Testis (tissue), 3 donors: ENCODE results near the gene TFEB. TPM values are rescaled to one million over a fixed set of nuclear protein-coding genes. Genes with fewer than 3 reads are reported as not detected.

Source experiments
- DNase-seq: peaks from one replicate; pipeline ENCODE4 v3.0.0-alpha.2; 2019
- H3K27ac ChIP-seq, 2 donors: fragments of 200-600 bp; sonication (generic); one replicate each; pipeline ENCODE4 v1.5.1; 2019
- H3K27me3 ChIP-seq: fragments of 200-600 bp; sonication (generic); one replicate; pipeline ENCODE4 v1.5.1; 2019
- H3K36me3 ChIP-seq: fragments of 200-600 bp; sonication (generic); one replicate; pipeline ENCODE4 v1.5.1; 2017; ENCODE audit warnings: low read depth; ENCODE audit errors: missing control alignments
- H3K4me1 ChIP-seq: fragments of 200-600 bp; sonication (generic); one replicate; pipeline ENCODE4 v1.5.1; 2019
- H3K4me3 ChIP-seq, 2 donors: fragments of 200-600 bp; sonication (generic); one replicate each; pipeline ENCODE4 v1.5.1; 2017 to 2019
- H3K9me3 ChIP-seq: fragments of 200-600 bp; sonication (generic); one replicate; pipeline ENCODE4 v1.5.1; 2017
- POLR2A ChIP-seq: fragments of 450-650 bp; IDR thresholded peaks from one replicate; pipeline ENCODE4 v1.6.1; 2017; ENCODE audit warnings: antibody characterized with exemption, mild to moderate bottlenecking, moderate library complexity
- WGBS, 2 donors: methylation state at CpG; one replicate each; pipeline ENCODE4 v1.1.5; 2018; 5-methylcytosine and 5-hydroxymethylcytosine counted together
- intact Hi-C: fragments of 100-400 bp; cut with DNase I; formaldehyde crosslinking; loops from one replicate; pipeline ENCODE4 v1.15.1; 2023; ENCODE audit warnings: low total_unique reads
- polyA plus RNA-seq: library from polyadenylated mRNA; stranded (reverse); fragments of 350-450 nt; fragmentation: Illumina TruSeq; extraction: RNeasy Lipid Tissue Mini Kit (QIAGEN cat#74804); gene quantifications from one replicate; pipeline ENCODE4 v1.2.3, GENCODE V29; 2014; ENCODE audit warnings: low read depth, low replicate concordance; ENCODE audit not compliant: insufficient read depth
- total RNA-seq, 2 donors: library from RNA; depleted of rRNA; stranded (reverse); fragments of >200 nt; gene quantifications; one replicate each; pipeline ENCODE4 v1.2.3, GENCODE V29; 2016
- TF ChIP-seq, protein P1 (sequence below), 3 experiments: fragments of 450-650 bp in 2 of 3; fragments of 200-600 bp in 1 of 3; sonication (generic) in 1 of 3; IDR thresholded peaks; one replicate each; pipeline ENCODE4 v1.5.1; 2016 to 2019; ENCODE audit warnings: antibody characterized with exemption in 3 of 3, mild to moderate bottlenecking in 2 of 3, moderate library complexity in 1 of 3

Gene TFEB
- total and polyA plus RNA-seq, 3 donors from 2014 or later: 4.5 to 6.3 (median 5.2) TPM

DNA sequence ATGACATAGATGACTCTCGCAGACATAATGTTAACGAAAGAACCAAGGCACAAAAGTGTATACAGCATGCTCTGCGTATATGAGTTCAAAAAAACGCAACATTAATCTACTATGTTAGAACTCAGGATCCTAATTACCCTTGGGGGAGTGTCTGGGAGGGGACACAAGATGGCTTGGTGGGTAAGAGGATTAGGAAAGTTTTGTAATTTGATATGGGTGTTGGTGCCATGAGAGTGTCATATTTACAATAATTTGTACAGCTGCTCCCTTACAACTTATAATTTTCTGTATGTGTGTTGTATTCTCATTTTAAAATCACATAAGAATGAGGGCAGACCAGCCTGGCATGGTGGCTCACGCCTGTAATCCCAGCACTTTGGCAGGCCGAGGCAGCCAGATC is 38.6 kb downstream of the TFEB start:
- no peaks in the 10 kb centered on the region for H3K9me3 ChIP-seq
- peaks cover 8% of the 10 kb centered on the region for H3K4me1 ChIP-seq
- no peaks in the 10 kb centered on the region for H3K27me3 ChIP-seq
- no peak for DNase-seq
- TF ChIP-seq POLR2A: no peak
- TF ChIP-seq, protein P1, sequence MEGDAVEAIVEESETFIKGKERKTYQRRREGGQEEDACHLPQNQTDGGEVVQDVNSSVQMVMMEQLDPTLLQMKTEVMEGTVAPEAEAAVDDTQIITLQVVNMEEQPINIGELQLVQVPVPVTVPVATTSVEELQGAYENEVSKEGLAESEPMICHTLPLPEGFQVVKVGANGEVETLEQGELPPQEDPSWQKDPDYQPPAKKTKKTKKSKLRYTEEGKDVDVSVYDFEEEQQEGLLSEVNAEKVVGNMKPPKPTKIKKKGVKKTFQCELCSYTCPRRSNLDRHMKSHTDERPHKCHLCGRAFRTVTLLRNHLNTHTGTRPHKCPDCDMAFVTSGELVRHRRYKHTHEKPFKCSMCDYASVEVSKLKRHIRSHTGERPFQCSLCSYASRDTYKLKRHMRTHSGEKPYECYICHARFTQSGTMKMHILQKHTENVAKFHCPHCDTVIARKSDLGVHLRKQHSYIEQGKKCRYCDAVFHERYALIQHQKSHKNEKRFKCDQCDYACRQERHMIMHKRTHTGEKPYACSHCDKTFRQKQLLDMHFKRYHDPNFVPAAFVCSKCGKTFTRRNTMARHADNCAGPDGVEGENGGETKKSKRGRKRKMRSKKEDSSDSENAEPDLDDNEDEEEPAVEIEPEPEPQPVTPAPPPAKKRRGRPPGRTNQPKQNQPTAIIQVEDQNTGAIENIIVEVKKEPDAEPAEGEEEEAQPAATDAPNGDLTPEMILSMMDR (IDR thresholded peaks at IDR 0.05): no peak
- WGBS, 2 donors: 94 to 95% methylated on average over 6 of the region's 6 CpGs
- intact Hi-C loops: no loop called here
- H3K36me3 ChIP-seq: no peaks in the 10 kb centered on the region
- no peak overlapping the region for H3K4me3 ChIP-seq
- H3K27ac ChIP-seq: no peak overlapping the region

GRCh38 chr6:41695825-41696224 is 39.6 kb downstream of the TFEB start:
- peaks cover 8% of the 10 kb centered on the region for H3K4me1 ChIP-seq
- no peaks in the 10 kb centered on the region for H3K9me3 ChIP-seq
- DNase-seq: no peak
- no peak overlapping the region for H3K27ac ChIP-seq
- no peaks in the 10 kb centered on the region for H3K36me3 ChIP-seq
- TF ChIP-seq, protein P1 (IDR thresholded peaks at IDR 0.05): no peak
- no peak for TF ChIP-seq POLR2A
- no peak overlapping the region for H3K4me3 ChIP-seq
- no peaks in the 10 kb centered on the region for H3K27me3 ChIP-seq
- 98 to 100% methylated on average over 1 to 6 of the region's 6 CpGs for WGBS, 2 donors
- intact Hi-C loops: no loop called here

DNA sequence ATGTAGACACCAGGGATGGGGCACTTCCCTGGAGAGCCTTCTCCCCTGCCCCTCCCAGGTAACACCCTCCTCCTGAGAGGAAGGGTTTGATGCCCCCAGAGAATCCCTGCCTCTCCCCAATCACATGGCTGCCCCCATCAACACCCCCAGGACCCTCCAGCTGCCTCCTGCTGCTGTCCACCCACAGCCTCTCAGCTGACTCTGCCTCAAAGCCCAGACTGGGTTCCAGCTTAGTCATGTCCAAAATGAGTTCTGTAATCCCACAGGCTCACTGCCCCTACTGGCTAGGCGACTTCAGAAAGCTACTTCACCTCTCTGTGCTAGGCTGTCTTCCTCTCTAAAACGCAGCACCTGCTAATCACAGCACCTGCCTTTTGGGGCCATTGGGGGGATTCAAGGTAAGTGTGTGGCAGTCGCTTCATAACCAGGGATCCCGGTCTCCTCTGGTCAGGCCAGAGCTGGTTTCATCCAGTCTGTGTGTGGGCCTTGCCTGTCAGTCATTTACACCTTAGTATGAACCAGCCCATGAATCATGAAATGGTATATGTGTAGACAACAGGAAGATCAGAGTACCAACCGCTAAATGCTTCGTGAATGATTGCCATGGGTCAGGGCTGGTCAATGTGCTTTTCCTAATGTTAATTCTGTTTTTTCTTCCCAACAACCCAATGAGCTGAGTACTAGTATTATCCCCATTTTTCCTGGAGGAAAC is 40.4 kb downstream of the TFEB start:
- H3K4me3 ChIP-seq: no peak overlapping the region
- TF ChIP-seq POLR2A: no peak
- TF ChIP-seq, protein P1 (IDR thresholded peaks at IDR 0.05): no peak
- no peaks in the 10 kb centered on the region for H3K27me3 ChIP-seq
- H3K36me3 ChIP-seq: no peaks in the 10 kb centered on the region
- DNase-seq: no peak
- WGBS, 2 donors: 91 to 96% methylated on average over 5 to 6 of the region's 6 CpGs
- H3K4me1 ChIP-seq: peaks cover 8% of the 10 kb centered on the region
- intact Hi-C loops: no loop called here
- no peak overlapping the region for H3K27ac ChIP-seq
- H3K9me3 ChIP-seq: no peaks in the 10 kb centered on the region

DNA sequence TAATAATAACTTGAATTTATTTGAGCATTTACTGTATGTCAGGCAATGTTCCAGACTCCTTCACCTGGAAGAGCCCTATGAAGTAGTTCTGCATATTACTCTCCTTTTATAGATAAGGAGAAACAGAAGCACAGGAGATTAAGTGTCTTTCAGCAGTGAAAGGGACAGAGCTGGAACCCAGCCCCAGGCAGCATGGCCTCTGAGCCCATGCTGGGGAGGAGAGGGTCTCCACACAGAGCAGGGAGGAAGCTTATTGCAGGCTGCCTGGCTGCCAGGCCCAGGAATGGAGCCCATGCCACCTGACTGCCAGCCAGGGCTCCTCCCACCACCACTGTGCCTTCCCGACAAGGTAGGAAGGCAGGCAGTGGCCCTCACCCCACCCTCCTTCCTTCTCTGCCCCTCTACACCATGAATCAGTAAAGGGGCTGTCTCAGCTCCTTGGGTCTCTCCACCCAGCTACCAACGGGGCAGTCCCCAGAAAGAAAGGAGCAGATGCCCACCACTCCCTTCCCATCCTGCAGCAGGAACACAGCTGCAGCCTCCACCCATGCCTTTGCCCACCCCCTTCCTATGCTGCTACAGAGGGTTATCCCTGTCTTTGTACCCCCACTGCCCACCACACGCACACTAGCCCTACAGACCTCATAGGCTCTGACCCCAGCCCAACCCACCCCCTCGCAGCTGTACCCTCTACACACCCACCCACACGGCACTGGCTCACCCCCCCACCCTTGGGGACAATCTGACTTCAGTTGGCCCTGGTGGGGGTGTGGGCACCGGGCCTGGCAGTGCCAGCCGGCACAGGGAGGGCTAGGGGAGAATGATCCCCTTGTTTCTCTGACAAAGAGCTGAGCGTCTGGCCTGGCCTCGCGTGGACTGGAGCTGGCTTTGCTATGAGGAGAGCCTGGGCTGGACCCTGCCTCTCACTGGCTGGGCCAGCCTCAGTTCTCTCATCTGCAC is 41.8 kb downstream of the TFEB start:
- H3K4me1 ChIP-seq: peaks cover 5% of the 10 kb centered on the region
- no peaks in the 10 kb centered on the region for H3K9me3 ChIP-seq
- intact Hi-C loops: no loop called here
- no peaks in the 10 kb centered on the region for H3K36me3 ChIP-seq
- no peak overlapping the region for H3K27ac ChIP-seq
- no peak for DNase-seq
- H3K4me3 ChIP-seq: no peak overlapping the region
- no peaks in the 10 kb centered on the region for H3K27me3 ChIP-seq
- WGBS, 2 donors: 66% methylated on average over 4 to 10 of the region's 10 CpGs
- TF ChIP-seq POLR2A: no peak
- TF ChIP-seq, protein P1 (IDR thresholded peaks at IDR 0.05): no peak
